ENCODE measurements around the gene CADPS. TPM values are rescaled to one million over a fixed set of nuclear protein-coding genes. Genes with fewer than 3 reads are reported as not detected.

CADPS gene
- total RNA-seq, 1 experiment from 2014 or later: not detected

DNA sequence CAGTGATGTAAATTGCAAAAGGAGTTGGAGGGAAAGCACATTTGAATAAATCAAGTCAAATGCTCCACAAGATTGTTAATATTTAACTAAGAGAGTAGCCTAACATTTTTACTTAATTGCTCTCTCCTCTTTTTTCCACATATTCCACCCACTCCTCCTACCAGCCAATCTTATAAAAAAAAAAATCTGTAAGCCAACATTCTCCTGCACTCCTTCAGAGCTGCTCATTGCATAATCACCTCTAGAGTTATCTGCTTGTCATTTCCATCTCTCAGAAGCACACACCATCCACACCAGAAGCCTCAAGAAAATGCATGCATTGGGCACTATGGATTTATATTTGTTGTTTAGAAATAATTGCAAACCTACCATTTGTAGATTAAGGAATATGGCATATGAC is 64.1 kb downstream of the CADPS start:
- no peak overlapping the region for H3K27ac ChIP-seq (ENCODE audit: low read depth, low read length, poor library complexity, severe bottlenecking)
- intact Hi-C loops (cut with micrococcal nuclease; ENCODE audit: unreplicated experiment): no loop called here
- POLR2A ChIA-PET (ENCODE audit: low non-redundant PET): no interaction called here
- H3K27me3 ChIP-seq (replicated peaks; ENCODE audit: insufficient read depth, low read depth, low read length, poor library complexity): no peaks in the 10 kb centered on the region
- no TSS peak for BruUV-seq (replicated peaks)
- no peaks in the 10 kb centered on the region for H3K4me1 ChIP-seq (ENCODE audit: insufficient read depth, low read length, poor library complexity, severe bottlenecking)
- no peaks in the 10 kb centered on the region for H3K9me3 ChIP-seq (ENCODE audit: low read depth, low read length, poor library complexity, severe bottlenecking)
- CTCF ChIA-PET: no interaction called here
- no peaks in the 10 kb centered on the region for H3K36me3 ChIP-seq (ENCODE audit: insufficient read depth, low read length, poor library complexity, severe bottlenecking)
- no peak for DNase-seq (ENCODE audit: low spot score)
- H3K4me3 ChIP-seq (ENCODE audit: low read depth, low read length, poor library complexity, severe bottlenecking): no peak overlapping the region
- TF ChIP-seq EZH2 (IDR thresholded peaks at IDR 0.05; ENCODE audit: borderline replicate concordance, low read depth, low read length, poor library complexity, severe bottlenecking): no peak
- TF ChIP-seq, protein P1, sequence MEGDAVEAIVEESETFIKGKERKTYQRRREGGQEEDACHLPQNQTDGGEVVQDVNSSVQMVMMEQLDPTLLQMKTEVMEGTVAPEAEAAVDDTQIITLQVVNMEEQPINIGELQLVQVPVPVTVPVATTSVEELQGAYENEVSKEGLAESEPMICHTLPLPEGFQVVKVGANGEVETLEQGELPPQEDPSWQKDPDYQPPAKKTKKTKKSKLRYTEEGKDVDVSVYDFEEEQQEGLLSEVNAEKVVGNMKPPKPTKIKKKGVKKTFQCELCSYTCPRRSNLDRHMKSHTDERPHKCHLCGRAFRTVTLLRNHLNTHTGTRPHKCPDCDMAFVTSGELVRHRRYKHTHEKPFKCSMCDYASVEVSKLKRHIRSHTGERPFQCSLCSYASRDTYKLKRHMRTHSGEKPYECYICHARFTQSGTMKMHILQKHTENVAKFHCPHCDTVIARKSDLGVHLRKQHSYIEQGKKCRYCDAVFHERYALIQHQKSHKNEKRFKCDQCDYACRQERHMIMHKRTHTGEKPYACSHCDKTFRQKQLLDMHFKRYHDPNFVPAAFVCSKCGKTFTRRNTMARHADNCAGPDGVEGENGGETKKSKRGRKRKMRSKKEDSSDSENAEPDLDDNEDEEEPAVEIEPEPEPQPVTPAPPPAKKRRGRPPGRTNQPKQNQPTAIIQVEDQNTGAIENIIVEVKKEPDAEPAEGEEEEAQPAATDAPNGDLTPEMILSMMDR (conservative IDR thresholded peaks at IDR 0.05; ENCODE audit: low read depth, low read length): no peak

- no peak for TF ChIP-seq EZH2 (IDR thresholded peaks at IDR 0.05; ENCODE audit: borderline replicate concordance, low read depth, low read length, poor library complexity, severe bottlenecking)
- TF ChIP-seq, protein P1 (conservative IDR thresholded peaks at IDR 0.05; ENCODE audit: low read depth, low read length): no peak
- no peak overlapping the region for H3K4me3 ChIP-seq (ENCODE audit: low read depth, low read length, poor library complexity, severe bottlenecking)
- no peaks in the 10 kb centered on the region for H3K4me1 ChIP-seq (ENCODE audit: insufficient read depth, low read length, poor library complexity, severe bottlenecking)
- BruUV-seq (replicated peaks): no TSS peak
- no peak overlapping the region for H3K27ac ChIP-seq (ENCODE audit: low read depth, low read length, poor library complexity, severe bottlenecking)
- ChIA-PET POLR2A (ENCODE audit: low non-redundant PET) (no interaction called here), CTCF (no interaction called here)
- no peak for DNase-seq (ENCODE audit: low spot score)
- no peaks in the 10 kb centered on the region for H3K27me3 ChIP-seq (replicated peaks; ENCODE audit: insufficient read depth, low read depth, low read length, poor library complexity)
- no peaks in the 10 kb centered on the region for H3K36me3 ChIP-seq (ENCODE audit: insufficient read depth, low read length, poor library complexity, severe bottlenecking)
- intact Hi-C loops (cut with micrococcal nuclease; ENCODE audit: unreplicated experiment): no loop called here
- H3K9me3 ChIP-seq (ENCODE audit: low read depth, low read length, poor library complexity, severe bottlenecking): no peaks in the 10 kb centered on the region
Measured at GRCh38 chr3:62809369-62809768, 65.8 kb downstream of the CADPS start.

- Histone ChIP-seq H3K36me3 (ENCODE audit: insufficient read depth, low read length, poor library complexity, severe bottlenecking) (no peaks in the 10 kb centered on the region), H3K27ac (ENCODE audit: low read depth, low read length, poor library complexity, severe bottlenecking) (no peak overlapping the region), H3K4me1 (ENCODE audit: insufficient read depth, low read length, poor library complexity, severe bottlenecking) (no peaks in the 10 kb centered on the region), H3K4me3 (ENCODE audit: low read depth, low read length, poor library complexity, severe bottlenecking) (no peak overlapping the region), H3K9me3 (ENCODE audit: low read depth, low read length, poor library complexity, severe bottlenecking) (no peaks in the 10 kb centered on the region), H3K27me3 (replicated peaks; ENCODE audit: insufficient read depth, low read depth, low read length, poor library complexity) (no peaks in the 10 kb centered on the region)
- no TSS peak for BruUV-seq (replicated peaks)
- peak; percentile 0 for DNase-seq (ENCODE audit: low spot score)
- ChIA-PET POLR2A (ENCODE audit: low non-redundant PET) (interaction anchor here (0.6 kb wide), 1 partner anchor 401 kb away, joined by 3 read pairs; no protein-coding TSS in a partner anchor), CTCF (no interaction called here)
- intact Hi-C loops (cut with micrococcal nuclease; ENCODE audit: unreplicated experiment): no loop called here
- TF ChIP-seq EZH2 (IDR thresholded peaks at IDR 0.05; ENCODE audit: borderline replicate concordance, low read depth, low read length, poor library complexity, severe bottlenecking): no peak
- TF ChIP-seq, protein P1 (conservative IDR thresholded peaks at IDR 0.05; ENCODE audit: low read depth, low read length): no peak
Measured at GRCh38 chr3:62805580-62806277, 69.5 kb downstream of the CADPS start.

All from A673 (cell line).